D721Med (cell line): ENCODE results near the gene DLX3.

Source experiments
- DNase-seq: peaks from one replicate; pipeline ENCODE4 v3.0.0; 2011; ENCODE audit warnings: low spot score; ENCODE audit not compliant: insufficient read length
- FAIRE-seq: peaks from 2 replicates; lab custom pipeline; 2011; peaks lifted over from hg19 to GRCh38; lab: Jason Lieb, UNC
- CTCF ChIP-seq: IDR thresholded peaks from 2 replicates; pipeline ENCODE4 v1.5.1; 2012; ENCODE audit warnings: mild to moderate bottlenecking, control low read depth; ENCODE audit not compliant: insufficient read depth; ENCODE audit errors: missing control alignments

DLX3 gene

GRCh38 chr17:50014471-50015088 lies 19.6 kb upstream of the DLX3 start:
- DNase-seq, result no peak
- no peak for FAIRE-seq
- no peak for TF ChIP-seq CTCF

GRCh38 chr17:50013079-50013478 lies 18.1 kb upstream of the DLX3 start:
- no peak for DNase-seq
- no peak for TF ChIP-seq CTCF
- FAIRE-seq, result no peak

- no peak for TF ChIP-seq CTCF
- no peak for DNase-seq
- no peak for FAIRE-seq
Measured at GRCh38 chr17:50009282-50009681, 14.3 kb upstream of the DLX3 start.

- DNase-seq (no peak), FAIRE-seq (no peak)
- no peak for TF ChIP-seq CTCF
Measured at GRCh38 chr17:50003911-50004310, 8.9 kb upstream of the DLX3 start.

GRCh38 chr17:49998836-49999511 lies 4.0 kb upstream of the DLX3 start:
- no peak for TF ChIP-seq CTCF
- DNase-seq, result no peak
- no peak for FAIRE-seq

GRCh38 chr17:49997773-49998703 lies 3.0 kb upstream of the DLX3 start:
- peak; percentile 99 for TF ChIP-seq CTCF
- DNase-seq, result no peak
- no peak for FAIRE-seq
